ENCODE results near the gene STXBP3. TPM values are rescaled to one million over a fixed set of nuclear protein-coding genes. Genes with fewer than 3 reads are reported as not detected.

STXBP3 gene
- polyA plus RNA-seq, 1 donor from 2014 or later, result 29.6 TPM

- Histone ChIP-seq H3K27ac (ENCODE audit: low read length) (no peak overlapping the region), H3K9me2 (ENCODE audit: insufficient read depth, low read length) (no peaks in the 10 kb centered on the region), H3K9me3 (ENCODE audit: low read length) (no peaks in the 10 kb centered on the region), H3F3A (ENCODE audit: insufficient read depth, low read length, poor library complexity, severe bottlenecking) (no peaks in the 10 kb centered on the region), H2AFZ (ENCODE audit: low read depth, low read length) (no peak overlapping the region), H3K36me3 (ENCODE audit: insufficient read depth, low read length) (no peaks in the 10 kb centered on the region), H3K4me3 (ENCODE audit: low read length) (no peak overlapping the region), H3K27me3 (ENCODE audit: insufficient read depth, low read depth, low read length) (no peaks in the 10 kb centered on the region), H4K20me1 (ENCODE audit: insufficient read depth) (no peaks in the 10 kb centered on the region), H3K9ac (ENCODE audit: low read length) (no peak overlapping the region), H3K79me2 (replicated peaks; ENCODE audit: insufficient read depth, low read length) (no peaks in the 10 kb centered on the region), H3K4me2 (ENCODE audit: low read length) (no peak overlapping the region)
- no peak for TF ChIP-seq MXI1 (conservative IDR thresholded peaks at IDR 0.05; ENCODE audit: poor library complexity, severe bottlenecking)
- TF ChIP-seq EP300 (conservative IDR thresholded peaks at IDR 0.05; ENCODE audit: poor library complexity, severe bottlenecking), result no peak
- no peak for TF ChIP-seq EZH2 (IDR thresholded peaks at IDR 0.05; ENCODE audit: borderline replicate concordance, insufficient read depth, low read length, poor library complexity, severe bottlenecking)
- no peak for TF ChIP-seq REST (IDR thresholded peaks at IDR 0.05; ENCODE audit: borderline replicate concordance)
- TF ChIP-seq TAF1 (IDR thresholded peaks at IDR 0.05; ENCODE audit: low read depth), result no peak
- TF ChIP-seq SMC3 (conservative IDR thresholded peaks at IDR 0.05; ENCODE audit: poor library complexity), result no peak
- TF ChIP-seq RAD21 (conservative IDR thresholded peaks at IDR 0.05), result no peak
- TF ChIP-seq POLR2AphosphoS5 (IDR thresholded peaks at IDR 0.05), result no peak
- TF ChIP-seq CTCF (IDR thresholded peaks at IDR 0.05; ENCODE audit: poor library complexity, severe bottlenecking), result no peak
Measured at GRCh38 chr1:108808438-108808837, 62.0 kb downstream of the STXBP3 start.

GRCh38 chr1:108811611-108812010 lies 65.1 kb downstream of the STXBP3 start:
- H3K79me2 ChIP-seq (replicated peaks; ENCODE audit: insufficient read depth, low read length), result no peaks in the 10 kb centered on the region
- H3K27ac ChIP-seq (ENCODE audit: low read length), result no peak overlapping the region
- H3K4me3 ChIP-seq (ENCODE audit: low read length), result no peak overlapping the region
- H3K27me3 ChIP-seq (ENCODE audit: insufficient read depth, low read depth, low read length), result no peaks in the 10 kb centered on the region
- no peaks in the 10 kb centered on the region for H3K36me3 ChIP-seq (ENCODE audit: insufficient read depth, low read length)
- no peak overlapping the region for H3K4me2 ChIP-seq (ENCODE audit: low read length)
- no peak overlapping the region for H3K9ac ChIP-seq (ENCODE audit: low read length)
- H3F3A ChIP-seq (ENCODE audit: insufficient read depth, low read length, poor library complexity, severe bottlenecking), result no peaks in the 10 kb centered on the region
- H2AFZ ChIP-seq (ENCODE audit: low read depth, low read length), result no peak overlapping the region
- no peaks in the 10 kb centered on the region for H4K20me1 ChIP-seq (ENCODE audit: insufficient read depth)
- no peak for TF ChIP-seq EZH2 (IDR thresholded peaks at IDR 0.05; ENCODE audit: borderline replicate concordance, insufficient read depth, low read length, poor library complexity, severe bottlenecking)
- TF ChIP-seq EP300 (conservative IDR thresholded peaks at IDR 0.05; ENCODE audit: poor library complexity, severe bottlenecking), result no peak
- TF ChIP-seq TAF1 (IDR thresholded peaks at IDR 0.05; ENCODE audit: low read depth), result no peak
- TF ChIP-seq MXI1 (conservative IDR thresholded peaks at IDR 0.05; ENCODE audit: poor library complexity, severe bottlenecking), result no peak
- no peak for TF ChIP-seq SMC3 (conservative IDR thresholded peaks at IDR 0.05; ENCODE audit: poor library complexity)
- no peak for TF ChIP-seq POLR2AphosphoS5 (IDR thresholded peaks at IDR 0.05)
- TF ChIP-seq REST (IDR thresholded peaks at IDR 0.05; ENCODE audit: borderline replicate concordance), result no peak
- TF ChIP-seq CTCF (IDR thresholded peaks at IDR 0.05; ENCODE audit: poor library complexity, severe bottlenecking), result no peak
- no peak for TF ChIP-seq RAD21 (conservative IDR thresholded peaks at IDR 0.05)
- no peaks in the 10 kb centered on the region for H3K9me3 ChIP-seq (ENCODE audit: low read length)
- H3K9me2 ChIP-seq (ENCODE audit: insufficient read depth, low read length), result no peaks in the 10 kb centered on the region

All from neural cell (in vitro differentiated cells).